Measurements from ENCODE around the gene MCU.

The MCU gene

DNA sequence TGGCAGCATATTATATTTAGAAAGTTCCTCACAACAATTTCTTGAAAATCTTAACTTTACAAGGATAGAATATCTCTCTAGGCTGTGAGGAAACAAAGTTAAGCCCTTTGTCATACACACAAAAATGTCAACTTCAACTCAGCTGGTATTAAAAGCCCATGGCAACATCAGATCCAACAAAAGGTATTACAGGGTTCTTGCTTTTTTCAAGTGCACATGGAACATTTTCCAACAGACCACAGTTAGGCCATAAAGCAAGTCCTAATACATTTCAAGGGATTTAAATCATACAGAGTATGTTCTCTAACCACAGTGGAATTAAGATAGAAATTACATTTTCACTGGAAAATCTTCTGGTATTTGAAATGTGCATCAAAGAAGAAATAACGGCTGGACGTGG is 129.7 kb downstream of the MCU start:
- no peak for DNase-seq (ENCODE audit: extremely low spot score)
- TF ChIP-seq, protein P1, sequence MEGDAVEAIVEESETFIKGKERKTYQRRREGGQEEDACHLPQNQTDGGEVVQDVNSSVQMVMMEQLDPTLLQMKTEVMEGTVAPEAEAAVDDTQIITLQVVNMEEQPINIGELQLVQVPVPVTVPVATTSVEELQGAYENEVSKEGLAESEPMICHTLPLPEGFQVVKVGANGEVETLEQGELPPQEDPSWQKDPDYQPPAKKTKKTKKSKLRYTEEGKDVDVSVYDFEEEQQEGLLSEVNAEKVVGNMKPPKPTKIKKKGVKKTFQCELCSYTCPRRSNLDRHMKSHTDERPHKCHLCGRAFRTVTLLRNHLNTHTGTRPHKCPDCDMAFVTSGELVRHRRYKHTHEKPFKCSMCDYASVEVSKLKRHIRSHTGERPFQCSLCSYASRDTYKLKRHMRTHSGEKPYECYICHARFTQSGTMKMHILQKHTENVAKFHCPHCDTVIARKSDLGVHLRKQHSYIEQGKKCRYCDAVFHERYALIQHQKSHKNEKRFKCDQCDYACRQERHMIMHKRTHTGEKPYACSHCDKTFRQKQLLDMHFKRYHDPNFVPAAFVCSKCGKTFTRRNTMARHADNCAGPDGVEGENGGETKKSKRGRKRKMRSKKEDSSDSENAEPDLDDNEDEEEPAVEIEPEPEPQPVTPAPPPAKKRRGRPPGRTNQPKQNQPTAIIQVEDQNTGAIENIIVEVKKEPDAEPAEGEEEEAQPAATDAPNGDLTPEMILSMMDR (IDR thresholded peaks at IDR 0.05; ENCODE audit: control extremely low read depth, extremely low read depth, low read depth, missing control alignments) = no peak
- POLR2A ChIA-PET = no interaction called here
- CTCF ChIA-PET = no interaction called here

DNA sequence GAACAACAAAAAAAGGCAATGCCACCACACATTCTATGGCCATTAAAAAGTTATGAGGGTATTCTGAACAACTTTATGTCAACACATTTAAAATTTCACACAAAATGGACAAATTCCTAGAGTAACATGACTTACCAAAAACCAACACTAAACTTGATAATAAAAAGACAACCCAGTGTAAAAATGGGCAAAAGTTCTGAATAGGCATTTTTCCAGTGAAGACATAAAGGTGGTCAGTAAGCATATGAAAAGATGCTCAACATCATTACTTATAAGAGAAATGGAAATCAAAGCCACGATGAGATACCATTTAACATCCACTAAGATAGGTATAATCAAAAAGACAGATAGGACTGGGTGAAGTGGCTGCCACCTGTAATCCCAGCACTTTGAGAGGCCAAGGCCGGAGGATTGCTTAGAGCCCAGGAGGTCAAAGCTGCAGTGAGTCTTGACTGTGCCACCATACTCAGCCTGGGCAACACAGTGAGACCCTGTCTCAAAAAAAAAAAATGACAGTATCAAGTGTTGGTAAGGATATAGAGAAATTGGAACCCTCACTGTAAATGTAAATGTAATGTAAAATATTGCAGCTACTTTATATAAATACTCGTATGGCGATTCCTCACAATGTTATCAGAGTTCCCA is 130.5 kb downstream of the MCU start:
- TF ChIP-seq, protein P1 (IDR thresholded peaks at IDR 0.05; ENCODE audit: control extremely low read depth, extremely low read depth, low read depth, missing control alignments) = no peak
- CTCF ChIA-PET = interaction anchor here (0.6 to 1.9 kb wide), 3 partner anchors 10 to 403 kb away, joined by 3 to 6 read pairs (median 5); no protein-coding TSS in a partner anchor
- POLR2A ChIA-PET = no interaction called here
- no peak for DNase-seq (ENCODE audit: extremely low spot score)

DNA sequence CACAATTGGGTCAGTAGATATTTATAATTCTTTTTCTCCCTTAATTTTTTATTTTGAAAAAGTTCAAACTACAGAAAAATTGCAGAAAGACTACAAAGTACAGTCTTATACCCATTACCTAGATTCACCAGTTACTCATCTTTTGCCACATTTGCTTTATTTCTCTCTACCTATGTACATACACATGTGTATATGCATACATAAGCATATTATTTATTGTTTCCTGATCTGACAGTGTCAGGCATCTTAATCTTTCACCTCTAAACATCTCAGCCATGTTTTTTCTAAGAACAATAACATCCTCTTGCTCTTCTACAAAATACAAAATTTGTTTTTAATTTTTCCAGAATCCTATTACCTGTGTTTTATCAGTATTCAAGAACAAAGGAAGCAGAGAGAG is 133.2 kb downstream of the MCU start:
- ChIA-PET POLR2A (no interaction called here), CTCF (interaction anchor here (1.8 kb wide), 1 partner anchor 9 kb away, joined by 10 read pairs; no protein-coding TSS in a partner anchor)
- TF ChIP-seq, protein P1 (IDR thresholded peaks at IDR 0.05; ENCODE audit: control extremely low read depth, extremely low read depth, low read depth, missing control alignments) = no peak
- DNase-seq (ENCODE audit: extremely low spot score) = no peak

DNA sequence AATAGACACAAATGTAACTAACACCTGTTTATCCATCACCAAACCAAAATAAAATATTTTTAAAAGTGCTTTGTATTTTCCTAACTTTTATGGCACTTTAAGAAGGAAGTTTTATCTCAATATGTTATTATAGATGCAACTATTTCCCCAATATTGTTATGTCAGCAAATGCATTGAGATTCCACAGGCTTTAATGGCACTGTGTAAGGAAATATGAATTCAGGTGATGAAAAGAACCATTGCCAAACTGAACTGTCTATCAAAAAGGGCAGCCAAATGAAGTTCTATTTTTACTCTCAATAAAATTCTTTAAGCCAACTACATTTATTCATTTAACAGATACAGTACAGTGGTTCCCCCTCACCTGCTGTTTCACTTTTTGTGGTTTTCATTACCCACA is 134.4 kb downstream of the MCU start:
- no peak for DNase-seq (ENCODE audit: extremely low spot score)
- TF ChIP-seq, protein P1 (IDR thresholded peaks at IDR 0.05; ENCODE audit: control extremely low read depth, extremely low read depth, low read depth, missing control alignments) = no peak
- ChIA-PET POLR2A (no interaction called here), CTCF (no interaction called here)

DNA sequence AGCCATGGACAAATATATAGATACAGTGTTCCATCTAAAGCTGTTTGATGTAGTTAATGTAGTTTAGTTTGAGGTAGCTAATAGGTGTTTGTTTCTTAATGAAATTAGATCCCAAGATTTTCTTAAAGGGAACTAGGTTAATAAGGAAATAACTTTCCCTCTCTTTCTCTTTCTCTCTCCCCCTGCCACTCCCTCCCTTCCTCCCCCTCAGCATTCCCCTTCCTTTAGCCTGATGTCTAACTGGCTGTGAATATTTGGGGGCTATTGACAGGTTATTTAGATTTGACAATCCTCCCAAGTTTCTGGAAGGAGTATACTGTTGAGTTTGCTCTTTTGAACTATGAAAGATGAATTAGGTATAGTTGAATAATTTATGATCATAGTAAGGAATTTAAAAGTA is 136.4 kb downstream of the MCU start:
- POLR2A ChIA-PET = no interaction called here
- DNase-seq (ENCODE audit: extremely low spot score) = no peak
- TF ChIP-seq, protein P1 (IDR thresholded peaks at IDR 0.05; ENCODE audit: control extremely low read depth, extremely low read depth, low read depth, missing control alignments) = no peak
- CTCF ChIA-PET = interaction anchor here (1.0 to 3.5 kb wide), 2 partner anchors 13 to 464 kb away, joined by 3 to 13 read pairs; no protein-coding TSS in a partner anchor

DNA sequence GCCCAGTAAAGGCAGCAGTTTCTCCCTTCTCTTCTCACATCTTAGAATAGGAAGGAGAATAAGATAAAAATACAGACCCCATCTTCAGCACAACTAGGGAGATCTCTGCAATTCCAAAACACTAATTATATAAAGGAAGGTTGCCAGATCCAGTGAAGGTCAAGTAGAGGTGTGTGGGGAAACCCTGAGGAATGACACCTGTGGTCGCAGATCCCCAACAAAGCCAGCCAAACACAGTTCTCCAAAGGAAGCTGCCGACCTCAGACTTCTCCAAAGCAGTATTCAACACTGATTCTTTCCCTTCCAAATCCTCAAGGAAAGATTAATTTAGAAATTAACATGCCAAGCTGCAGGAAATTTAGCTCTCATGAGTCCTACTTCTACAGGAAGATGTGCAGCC is 138.7 kb downstream of the MCU start:
- ChIA-PET CTCF (interaction anchor here (1.6 to 3.5 kb wide), 2 partner anchors 14 to 466 kb away, joined by 5 to 13 read pairs; no protein-coding TSS in a partner anchor), POLR2A (no interaction called here)
- TF ChIP-seq, protein P1 (IDR thresholded peaks at IDR 0.05; ENCODE audit: control extremely low read depth, extremely low read depth, low read depth, missing control alignments) = no peak
- no peak for DNase-seq (ENCODE audit: extremely low spot score)

Measured in GM10248 (cell line).